GM13977 (cell line): ENCODE data around the gene MTOR.

Experiments
- DNase-seq: peaks from one replicate; pipeline ENCODE4 v3.0.0; 2012; ENCODE audit warnings: low spot score
- in situ Hi-C: fragments of 300-500 bp; cut with MboI; formaldehyde crosslinking; loops from one replicate; pipeline ENCODE4 v1.12.0; 2022; ENCODE audit warnings: low sequenced_read_pairs, low pct_unique_long_range_greater_than_20kb, mixed read lengths, inconsistent platforms; ENCODE audit not compliant: unreplicated experiment
- TF ChIP-seq, protein P1 (sequence below): IDR thresholded peaks from 2 replicates; pipeline ENCODE4 v1.5.1; 2012; ENCODE audit warnings: mild to moderate bottlenecking, control low read depth; ENCODE audit not compliant: insufficient read depth; ENCODE audit errors: extremely low read depth, missing control alignments

Gene MTOR

DNA sequence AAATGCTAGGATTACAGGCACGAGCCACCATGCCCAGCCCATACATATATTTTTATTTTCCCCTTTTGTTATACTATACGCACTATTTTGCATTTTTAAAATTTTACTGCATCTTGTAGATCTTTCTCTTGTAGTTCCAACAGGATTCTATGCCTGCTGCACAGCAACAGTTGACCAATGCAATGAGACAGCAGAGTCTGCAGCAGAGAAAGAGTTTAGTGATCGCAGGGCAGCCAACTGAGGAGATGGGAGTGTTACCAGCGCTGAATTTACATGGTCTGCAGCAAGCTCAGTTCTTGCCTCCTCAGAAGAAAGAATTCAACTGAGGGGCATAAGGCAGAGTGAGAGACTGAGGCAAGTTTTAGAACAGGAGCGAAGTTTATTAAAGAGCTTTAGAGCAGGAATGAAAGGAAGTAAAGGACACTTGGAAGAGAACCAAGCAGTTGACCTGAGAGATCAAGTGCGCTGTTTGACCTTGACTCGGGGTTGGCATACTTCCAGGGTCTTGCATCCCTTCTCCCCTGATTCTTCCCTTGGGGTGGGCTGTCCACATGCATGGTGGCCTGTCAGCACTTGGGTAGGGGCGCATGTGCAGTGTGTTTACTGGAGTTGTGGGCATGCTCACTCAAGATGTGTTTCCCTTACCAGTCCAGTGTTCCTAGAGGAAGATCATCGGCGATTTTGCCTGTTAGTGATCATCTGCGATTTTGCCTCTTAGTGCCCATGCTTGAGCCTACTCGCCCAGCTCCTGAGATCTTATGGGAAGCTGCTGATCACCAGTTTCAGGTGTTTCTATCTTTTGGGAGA lies 4.1 kb upstream of the MTOR start:
- TF ChIP-seq, protein P1, sequence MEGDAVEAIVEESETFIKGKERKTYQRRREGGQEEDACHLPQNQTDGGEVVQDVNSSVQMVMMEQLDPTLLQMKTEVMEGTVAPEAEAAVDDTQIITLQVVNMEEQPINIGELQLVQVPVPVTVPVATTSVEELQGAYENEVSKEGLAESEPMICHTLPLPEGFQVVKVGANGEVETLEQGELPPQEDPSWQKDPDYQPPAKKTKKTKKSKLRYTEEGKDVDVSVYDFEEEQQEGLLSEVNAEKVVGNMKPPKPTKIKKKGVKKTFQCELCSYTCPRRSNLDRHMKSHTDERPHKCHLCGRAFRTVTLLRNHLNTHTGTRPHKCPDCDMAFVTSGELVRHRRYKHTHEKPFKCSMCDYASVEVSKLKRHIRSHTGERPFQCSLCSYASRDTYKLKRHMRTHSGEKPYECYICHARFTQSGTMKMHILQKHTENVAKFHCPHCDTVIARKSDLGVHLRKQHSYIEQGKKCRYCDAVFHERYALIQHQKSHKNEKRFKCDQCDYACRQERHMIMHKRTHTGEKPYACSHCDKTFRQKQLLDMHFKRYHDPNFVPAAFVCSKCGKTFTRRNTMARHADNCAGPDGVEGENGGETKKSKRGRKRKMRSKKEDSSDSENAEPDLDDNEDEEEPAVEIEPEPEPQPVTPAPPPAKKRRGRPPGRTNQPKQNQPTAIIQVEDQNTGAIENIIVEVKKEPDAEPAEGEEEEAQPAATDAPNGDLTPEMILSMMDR = no peak
- DNase-seq = no peak
- in situ Hi-C loops = no loop called here

DNA sequence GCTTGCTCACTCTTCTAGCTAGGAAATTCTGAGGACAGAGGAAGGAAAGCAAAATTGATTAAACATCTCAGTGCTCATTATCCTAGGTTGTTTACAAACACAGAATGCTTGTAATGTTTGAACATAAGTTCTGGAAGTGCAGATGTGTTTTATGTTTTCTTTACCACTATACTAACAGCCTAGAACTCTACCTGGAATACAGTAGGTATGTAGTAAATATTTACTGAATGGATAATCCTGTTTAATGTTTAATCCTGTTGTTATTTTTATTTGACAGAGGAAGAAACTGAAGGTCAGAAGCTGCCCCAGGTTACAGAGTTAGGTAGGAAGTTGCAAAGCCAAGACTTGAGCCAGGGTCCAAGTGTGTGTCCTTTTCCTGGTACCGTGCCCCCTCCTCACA lies 6.1 kb downstream of the MTOR start:
- no peak for DNase-seq
- TF ChIP-seq, protein P1 = no peak
- in situ Hi-C loops = no loop called here

DNA sequence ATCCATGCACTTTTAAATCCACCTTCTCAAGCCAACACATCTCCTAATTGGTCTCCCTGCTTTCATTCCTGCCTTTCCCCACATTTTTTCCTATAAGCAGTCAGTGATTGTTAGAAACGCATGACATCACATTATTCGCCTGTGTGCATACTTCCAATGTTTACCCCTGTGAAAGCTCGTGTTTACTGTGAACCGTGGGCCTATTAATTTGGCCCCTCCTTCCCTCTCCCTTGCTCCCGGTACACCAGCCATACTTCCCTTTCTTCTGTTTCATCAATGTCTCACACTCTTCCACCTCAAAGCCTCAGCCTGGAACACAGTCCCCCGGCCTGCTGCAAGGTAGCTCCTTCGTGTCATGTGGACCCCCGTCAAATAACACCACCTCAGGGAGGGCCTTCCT lies 9.1 kb downstream of the MTOR start:
- TF ChIP-seq, protein P1 = no peak
- DNase-seq = no peak
- in situ Hi-C loops = no loop called here

DNA sequence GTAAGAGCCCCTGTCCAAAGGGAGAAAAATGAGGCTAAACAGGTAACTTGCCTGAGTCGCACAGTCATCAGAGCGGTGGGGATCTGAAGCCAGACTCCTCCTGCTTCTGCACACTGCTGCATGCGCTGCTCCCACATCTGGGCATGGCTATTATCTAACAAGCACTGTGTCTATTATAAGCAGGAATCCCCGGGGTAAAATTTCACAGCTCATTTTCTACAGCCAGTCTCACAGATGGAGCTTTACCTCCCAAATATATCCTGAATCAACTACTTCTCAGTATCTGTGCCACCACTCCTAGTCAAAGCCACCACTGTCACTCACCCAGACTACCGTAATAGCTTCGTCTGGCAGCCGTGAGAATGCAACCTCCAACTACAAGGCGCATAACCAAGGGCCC lies 9.8 kb downstream of the MTOR start:
- DNase-seq = no peak
- TF ChIP-seq, protein P1 = no peak
- in situ Hi-C loops = no loop called here

DNA sequence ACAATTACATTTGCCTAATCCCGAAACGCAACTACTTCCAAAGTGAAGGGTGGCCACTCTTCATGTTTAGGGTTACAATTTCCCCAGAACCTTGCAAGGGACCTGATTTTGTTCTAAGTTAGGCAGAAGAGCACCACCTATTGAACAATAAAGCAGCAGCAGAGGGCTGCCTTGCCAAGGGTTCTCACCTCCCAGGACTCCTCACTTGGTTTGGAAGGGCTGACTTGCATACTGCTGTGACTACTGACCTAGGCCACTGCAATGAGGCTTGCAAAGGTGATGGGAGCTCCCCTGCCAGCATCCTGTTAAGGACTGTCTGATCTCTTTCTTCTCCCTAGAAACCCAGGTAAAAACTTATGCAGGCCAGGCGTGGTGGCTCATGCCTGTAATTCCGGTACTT lies 14.2 kb downstream of the MTOR start:
- in situ Hi-C loops = no loop called here
- no peak for DNase-seq
- TF ChIP-seq, protein P1 = peak; percentile 22

DNA sequence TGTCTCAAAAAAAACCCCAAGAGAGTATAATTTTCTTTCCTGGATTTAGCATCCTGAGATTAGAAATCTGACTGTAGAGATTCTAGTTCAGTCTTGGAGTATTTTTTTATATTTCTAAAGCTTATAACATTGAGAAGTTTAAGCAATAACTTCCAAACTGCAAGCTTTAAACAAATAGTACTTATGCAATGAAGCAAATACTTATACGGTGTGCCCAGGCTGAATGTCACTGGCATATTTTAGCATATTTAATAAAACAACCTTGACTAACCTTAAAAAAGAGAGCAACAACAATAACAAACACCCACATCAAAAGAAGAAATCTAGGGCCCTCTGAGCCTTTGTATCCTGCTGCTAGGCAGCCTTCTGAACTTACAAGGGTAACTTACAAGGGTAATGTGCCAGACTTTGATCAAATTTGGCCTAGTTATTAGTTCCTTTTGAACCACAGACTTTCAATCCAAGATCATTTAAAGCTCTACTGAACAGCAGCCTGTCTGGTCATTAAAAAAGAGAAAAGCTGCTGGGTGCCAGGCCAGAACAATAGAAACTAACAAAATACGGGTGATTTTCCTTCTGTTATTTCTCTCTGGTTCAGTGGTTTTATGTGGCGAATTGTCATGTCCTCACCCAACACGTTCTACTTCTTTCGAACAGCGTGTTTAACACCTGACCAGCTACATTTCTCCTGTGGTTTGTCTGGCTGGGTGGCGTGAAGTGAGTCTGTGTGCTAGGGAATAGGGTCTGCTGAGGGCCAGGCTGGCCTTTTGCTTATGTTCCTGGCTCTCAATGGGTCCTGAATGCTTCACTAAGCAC lies 16.2 kb downstream of the MTOR start:
- in situ Hi-C loops = no loop called here
- no peak for DNase-seq
- TF ChIP-seq, protein P1 = no peak
